HG03280 (cell line): ENCODE data around the gene HHIPL2.
"Not testable (repeated sequence)": the region's sequence is repeated elsewhere in the genome, so short reads cannot be mapped to it uniquely, and the experiment has no call there.

Source experiments
- ATAC-seq: cut with Tn5 transposase; IDR thresholded peaks from one replicate; pipeline ENCODE4 v1.9.1; 2021; ENCODE audit warnings: mild to moderate bottlenecking, moderate library complexity; ENCODE audit not compliant: unreplicated experiment

Gene HHIPL2

GRCh38 chr1:222540598-222540995, 7.3 kb downstream of the HHIPL2 start:
- ATAC-seq: no peak

GRCh38 chr1:222539951-222540597, 7.8 kb downstream of the HHIPL2 start:
- ATAC-seq: no peak

- no peak for ATAC-seq
Observed at GRCh38 chr1:222535455-222535854, 12.4 kb downstream of the HHIPL2 start.

GRCh38 chr1:222530852-222531251, 17.1 kb downstream of the HHIPL2 start:
- no peak for ATAC-seq

- ATAC-seq: no peak
Observed at GRCh38 chr1:222529916-222530315, 18.0 kb downstream of the HHIPL2 start.

- no peak for ATAC-seq
Observed at GRCh38 chr1:222529181-222529580, 18.7 kb downstream of the HHIPL2 start.

GRCh38 chr1:222525951-222526350, 22.0 kb downstream of the HHIPL2 start:
- ATAC-seq: no peak

- no peak for ATAC-seq
Observed at GRCh38 chr1:222523852-222524251, 24.1 kb downstream of the HHIPL2 start.

- ATAC-seq: no peak
Observed at GRCh38 chr1:222522105-222522915, 25.6 kb downstream of the HHIPL2 start.

- ATAC-seq: no peak
Observed at GRCh38 chr1:222521299-222522104, 26.4 kb downstream of the HHIPL2 start.

- not testable (repeated sequence) for ATAC-seq
Observed at GRCh38 chr1:222489496-222489895, 58.4 kb downstream of the HHIPL2 start.

- not testable (repeated sequence) for ATAC-seq
Observed at GRCh38 chr1:222487774-222488173, 60.1 kb downstream of the HHIPL2 start.

GRCh38 chr1:222484005-222484404, 63.9 kb downstream of the HHIPL2 start:
- not testable (repeated sequence) for ATAC-seq

GRCh38 chr1:222479567-222479966, 68.3 kb downstream of the HHIPL2 start:
- ATAC-seq: not testable (repeated sequence)

GRCh38 chr1:222476436-222476835, 71.5 kb downstream of the HHIPL2 start:
- ATAC-seq: not testable (repeated sequence)

GRCh38 chr1:222473717-222474116, 74.2 kb downstream of the HHIPL2 start:
- not testable (repeated sequence) for ATAC-seq

GRCh38 chr1:222472776-222473540, 74.9 kb downstream of the HHIPL2 start:
- not testable (repeated sequence) for ATAC-seq
